NCI-H146 treated with DMSO at 0.1 percent for 48 hours (cell line): ENCODE data around the gene PLEKHN1.
"Not testable (repeated sequence)": the region's sequence is repeated elsewhere in the genome, so short reads cannot be mapped to it uniquely, and the experiment has no call there.

ENCODE experiments used
- DNase-seq: peaks from one replicate; lab custom pipeline; 2025; ENCODE audit not compliant: unreplicated experiment; lab: John Stamatoyannopoulos, UW

Gene PLEKHN1

DNA sequence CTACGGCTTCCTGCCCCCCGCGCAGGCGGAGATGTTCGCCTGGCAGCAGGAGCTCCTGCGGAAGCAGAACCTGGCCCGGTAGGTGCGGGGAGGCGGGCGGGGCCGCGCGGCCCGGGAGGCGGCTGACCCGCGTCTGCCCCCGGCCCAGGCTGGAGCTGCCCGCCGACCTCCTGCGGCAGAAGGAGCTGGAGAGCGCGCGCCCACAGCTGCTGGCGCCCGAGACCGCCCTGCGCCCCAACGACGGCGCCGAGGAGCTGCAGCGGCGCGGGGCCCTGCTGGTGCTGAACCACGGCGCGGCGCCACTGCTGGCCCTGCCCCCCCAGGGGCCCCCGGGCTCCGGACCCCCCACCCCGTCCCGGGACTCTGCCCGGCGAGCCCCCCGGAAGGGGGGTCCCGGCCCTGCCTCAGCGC, 23.9 kb upstream of the PLEKHN1 start:
- no peak for DNase-seq

- no peak for DNase-seq
Measured at GRCh38 chr1:942864-943533, 23.3 kb upstream of the PLEKHN1 start.

DNA sequence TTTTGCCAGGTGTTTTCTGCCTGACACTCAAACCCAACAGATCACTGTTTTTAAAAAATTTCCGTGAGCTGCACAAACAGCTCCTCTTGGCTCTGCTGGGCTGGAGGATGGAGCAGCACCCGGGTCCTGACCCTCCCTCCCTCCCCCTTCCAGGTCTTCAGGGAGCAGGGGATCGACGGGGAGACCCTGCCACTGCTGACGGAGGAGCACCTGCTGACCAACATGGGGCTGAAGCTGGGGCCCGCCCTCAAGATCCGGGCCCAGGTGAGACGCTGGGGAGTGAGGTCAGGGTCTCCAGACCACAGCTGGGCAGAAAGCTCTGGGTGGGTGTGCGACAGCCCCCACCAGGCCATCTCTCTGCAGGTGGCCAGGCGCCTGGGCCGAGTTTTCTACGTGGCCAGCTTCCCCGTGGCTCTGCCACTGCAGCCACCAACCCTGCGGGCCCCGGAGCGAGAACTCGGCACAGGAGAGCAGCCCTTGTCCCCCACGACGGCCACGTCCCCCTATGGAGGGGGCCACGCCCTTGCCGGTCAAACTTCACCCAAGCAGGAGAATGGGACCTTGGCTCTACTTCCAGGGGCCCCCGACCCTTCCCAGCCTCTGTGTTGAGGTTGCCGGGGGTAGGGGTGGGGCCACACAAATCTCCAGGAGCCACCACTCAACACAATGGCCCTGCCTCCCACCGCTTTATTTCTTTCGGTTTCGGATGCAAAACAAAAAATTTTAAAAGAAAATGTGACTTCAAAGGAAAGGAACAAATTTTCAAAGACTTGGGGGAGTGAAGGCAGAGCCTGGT, 22.5 kb upstream of the PLEKHN1 start:
- DNase-seq: no peak

- DNase-seq: no peak
Measured at GRCh38 chr1:944341-945325, 21.6 kb upstream of the PLEKHN1 start.

DNA sequence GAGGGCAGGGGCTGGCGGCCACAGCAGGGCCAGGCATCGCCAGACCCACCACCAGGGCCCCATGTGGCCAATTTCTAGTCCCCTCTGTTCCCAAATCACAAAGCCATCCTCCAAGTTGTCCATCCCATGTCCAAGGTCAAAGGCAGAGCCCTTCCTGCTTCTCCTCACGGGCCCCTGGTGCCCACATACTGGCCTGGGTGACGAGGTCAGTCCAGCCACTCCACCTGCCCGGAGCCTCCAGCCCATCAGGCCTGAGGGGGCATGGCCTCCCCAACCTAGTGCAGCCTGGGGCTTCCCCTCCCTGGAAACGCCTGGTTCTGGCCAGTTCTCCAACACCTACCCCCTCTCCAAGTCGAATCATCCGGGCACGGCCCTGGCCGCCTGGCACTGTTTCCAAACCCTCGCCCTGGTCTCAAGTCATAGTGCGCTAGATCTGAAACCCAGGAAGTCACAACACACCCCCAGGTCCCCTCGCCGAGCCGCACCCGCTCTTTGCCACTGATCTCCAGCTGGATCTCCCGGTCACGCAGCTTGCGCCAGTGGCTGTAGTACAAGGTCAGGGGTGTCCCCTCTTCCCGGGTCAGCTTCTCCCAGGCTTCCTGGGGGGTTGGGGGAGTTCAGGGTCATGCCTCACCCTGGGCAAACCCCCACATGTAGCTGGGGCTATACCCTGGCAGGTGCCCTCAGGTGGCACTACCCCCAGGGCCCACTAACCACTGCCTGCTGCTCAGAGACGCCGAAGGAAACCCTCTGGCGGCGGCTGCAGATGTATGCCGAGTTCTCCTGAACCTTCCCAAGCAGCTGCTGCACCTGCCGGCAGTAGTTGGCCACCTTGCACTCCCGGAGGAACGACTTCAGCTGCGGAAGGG, 20.4 kb upstream of the PLEKHN1 start:
- no peak for DNase-seq

- not testable (repeated sequence) for DNase-seq
Measured at GRCh38 chr1:946811-947210, 19.5 kb upstream of the PLEKHN1 start.

DNA sequence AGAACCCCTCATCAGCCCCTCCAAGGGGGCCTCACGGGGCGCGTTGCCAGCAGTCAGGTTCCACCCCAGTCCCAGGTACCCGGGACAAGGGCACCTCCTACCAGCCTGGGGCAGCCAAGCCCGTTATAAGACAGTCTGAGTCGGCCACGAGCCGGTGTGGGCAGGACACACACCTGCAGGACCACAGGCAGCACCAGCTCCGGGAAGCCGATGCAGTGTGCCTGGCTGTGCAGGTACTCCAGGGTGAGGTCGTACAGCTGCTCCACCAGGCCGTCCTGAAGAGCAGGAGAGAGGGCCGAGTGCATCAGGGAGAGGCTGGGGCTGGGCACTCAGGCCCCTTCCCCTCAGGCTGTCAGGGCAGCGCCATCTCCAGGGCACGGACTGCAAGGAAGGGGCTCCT, 18.3 kb upstream of the PLEKHN1 start:
- no peak for DNase-seq

GRCh38 chr1:950268-950667, 16.0 kb upstream of the PLEKHN1 start:
- DNase-seq: no peak

GRCh38 chr1:950881-951280, 15.4 kb upstream of the PLEKHN1 start:
- DNase-seq: no peak

- DNase-seq: no peak
Measured at GRCh38 chr1:951364-951763, 14.9 kb upstream of the PLEKHN1 start.

GRCh38 chr1:952201-952600, 14.1 kb upstream of the PLEKHN1 start:
- DNase-seq: no peak

- no peak for DNase-seq
Measured at GRCh38 chr1:952603-953002, 13.7 kb upstream of the PLEKHN1 start.

GRCh38 chr1:953524-954320, 12.6 kb upstream of the PLEKHN1 start:
- DNase-seq: no peak

DNA sequence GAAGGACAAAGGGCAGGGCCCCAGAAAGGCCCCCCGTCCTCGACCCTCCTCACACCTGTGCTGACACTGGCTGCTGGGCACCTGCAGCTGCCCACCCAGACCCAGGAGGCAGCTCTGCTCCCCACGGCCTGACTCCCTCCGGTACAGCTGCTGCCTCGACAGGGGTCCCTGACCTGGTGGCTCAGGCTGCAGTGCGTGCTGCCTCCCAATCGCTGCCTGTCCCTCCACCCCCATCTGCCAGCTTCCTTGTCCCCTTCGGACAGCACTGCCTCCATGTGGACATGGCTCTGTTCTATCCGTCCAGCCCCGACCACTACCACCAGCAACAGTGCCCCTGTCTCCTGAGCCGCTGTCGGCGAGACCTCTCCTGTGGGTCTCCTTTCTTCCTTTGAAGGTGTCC, 11.4 kb upstream of the PLEKHN1 start:
- DNase-seq: no peak

DNA sequence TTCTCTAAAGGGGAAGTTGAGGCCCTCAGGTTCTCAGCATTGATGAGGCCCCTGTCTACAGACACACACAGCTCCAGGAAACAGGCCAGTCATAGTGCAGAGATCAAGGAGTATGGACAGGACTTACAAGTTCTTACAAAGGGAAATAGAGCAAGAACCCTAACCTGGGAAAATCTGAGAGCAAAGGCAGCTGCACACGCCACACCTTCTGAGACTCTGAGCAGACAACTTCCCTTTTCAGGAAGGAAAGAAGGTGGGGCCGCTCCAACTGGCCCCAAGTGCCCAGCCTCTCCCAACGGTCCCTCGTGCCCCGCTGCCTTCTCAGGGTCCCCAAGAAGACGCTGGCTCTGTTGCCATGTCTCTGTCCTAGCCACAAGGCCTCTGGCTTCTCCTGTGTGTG, 10.8 kb upstream of the PLEKHN1 start:
- no peak for DNase-seq

GRCh38 chr1:956636-957035, 9.6 kb upstream of the PLEKHN1 start:
- DNase-seq: no peak

- peak; percentile 42 for DNase-seq
Measured at GRCh38 chr1:958823-959730, 7.2 kb upstream of the PLEKHN1 start, which contains the start of gene NOC2L. NOC2L (minus strand) TSS chr1:959256; CDS start chr1:959240, 16 bp downstream.

DNA sequence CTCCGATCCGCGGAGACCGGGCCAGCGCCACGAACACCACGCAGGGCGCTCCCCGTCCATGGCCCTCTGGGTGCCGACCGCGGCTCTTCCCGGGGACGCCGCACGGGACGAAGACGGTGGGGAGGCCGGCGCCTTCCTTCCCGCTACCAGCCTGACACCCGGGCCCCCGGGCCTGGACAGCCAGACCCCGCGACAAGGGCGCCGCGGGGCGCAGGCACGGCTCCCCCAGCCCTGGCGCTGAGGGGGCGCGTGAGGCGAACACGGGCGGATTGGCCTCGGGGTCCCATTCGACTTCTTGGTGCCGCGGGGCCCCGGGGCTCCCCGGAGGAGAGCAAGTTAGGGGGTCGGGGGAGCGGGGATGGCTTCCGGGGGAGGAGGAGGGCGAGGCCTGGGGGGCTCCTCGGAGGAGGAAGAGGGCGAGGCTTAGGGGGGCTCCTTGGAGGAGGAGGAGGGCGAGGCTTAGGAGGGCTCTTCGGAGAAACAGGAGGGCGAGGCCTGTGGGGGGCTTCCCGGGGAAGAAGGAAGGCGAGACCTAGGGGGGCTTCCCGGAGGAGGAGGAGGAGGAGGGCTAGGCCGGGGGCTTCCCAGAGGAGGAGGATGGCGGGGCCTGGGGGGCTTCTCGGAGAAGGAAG, 6.4 kb upstream of the PLEKHN1 start:
- DNase-seq: no peak
